Measurements from ENCODE around the gene GNG7.

GRCh38 chr19:2533686-2534422 is 168.6 kb downstream of the GNG7 start:
- TF ChIP-seq EZH2 (IDR thresholded peaks at IDR 0.05): no peak
- no peak for TF ChIP-seq POLR2AphosphoS5 (IDR thresholded peaks at IDR 0.05; ENCODE audit: borderline replicate concordance, low read depth, low read length)
